ENCODE data around the gene DOCK10.

DOCK10 gene

GRCh38 chr2:225011585-225011984, 30.7 kb downstream of the DOCK10 start:
- no peak for DNase-seq (ENCODE audit: low read depth)

DNA sequence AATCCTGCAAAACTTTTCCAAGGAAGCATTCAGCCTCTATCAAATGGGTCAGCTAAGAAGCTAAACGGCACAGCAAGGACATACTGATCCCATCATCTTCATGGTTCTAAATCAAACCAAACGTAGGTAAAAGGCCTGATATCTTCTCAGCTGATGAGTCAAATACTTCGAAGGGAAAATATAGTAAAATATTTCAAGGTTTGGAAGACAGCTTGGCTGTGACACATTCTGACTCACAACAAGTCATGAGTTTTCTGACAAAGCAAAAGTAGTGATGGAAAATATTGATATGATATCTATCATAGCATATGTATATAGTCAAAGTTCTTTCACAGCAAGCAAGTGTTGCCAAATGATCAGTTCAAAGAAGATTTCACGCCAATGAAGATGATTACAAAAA, 31.5 kb downstream of the DOCK10 start:
- no peak for DNase-seq (ENCODE audit: low read depth)

GRCh38 chr2:225009768-225010167, 32.5 kb downstream of the DOCK10 start:
- no peak for DNase-seq (ENCODE audit: low read depth)

- DNase-seq (ENCODE audit: low read depth): no peak
These were observed 33.3 kb downstream of the DOCK10 start for GRCh38 chr2:225008935-225009334.

- no peak for DNase-seq (ENCODE audit: low read depth)
These were observed 34.0 kb downstream of the DOCK10 start for GRCh38 chr2:225008179-225008856.

GRCh38 chr2:225006730-225007129, 35.5 kb downstream of the DOCK10 start:
- no peak for DNase-seq (ENCODE audit: low read depth)

- no peak for DNase-seq (ENCODE audit: low read depth)
These were observed 37.7 kb downstream of the DOCK10 start for GRCh38 chr2:225004597-225004996.

DNA sequence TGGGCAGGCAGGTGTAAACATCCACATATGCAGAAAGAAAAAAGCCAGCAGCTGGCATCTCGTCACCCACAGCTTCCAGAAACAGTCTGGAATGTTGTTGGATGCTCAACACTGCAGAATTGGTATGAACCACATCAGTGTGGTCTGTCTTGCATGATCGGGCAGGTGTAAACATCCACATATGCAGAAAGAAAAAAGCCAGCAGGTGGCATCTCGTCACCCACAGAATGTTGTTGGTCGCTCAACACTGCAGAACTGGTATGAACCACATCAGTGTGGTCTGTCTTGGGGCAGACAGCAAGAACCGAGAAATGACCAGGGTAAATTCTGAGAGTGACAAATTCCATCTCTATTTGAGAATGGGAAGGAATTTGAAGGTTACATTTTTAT, 39.6 kb downstream of the DOCK10 start:
- no peak for DNase-seq (ENCODE audit: low read depth)

DNA sequence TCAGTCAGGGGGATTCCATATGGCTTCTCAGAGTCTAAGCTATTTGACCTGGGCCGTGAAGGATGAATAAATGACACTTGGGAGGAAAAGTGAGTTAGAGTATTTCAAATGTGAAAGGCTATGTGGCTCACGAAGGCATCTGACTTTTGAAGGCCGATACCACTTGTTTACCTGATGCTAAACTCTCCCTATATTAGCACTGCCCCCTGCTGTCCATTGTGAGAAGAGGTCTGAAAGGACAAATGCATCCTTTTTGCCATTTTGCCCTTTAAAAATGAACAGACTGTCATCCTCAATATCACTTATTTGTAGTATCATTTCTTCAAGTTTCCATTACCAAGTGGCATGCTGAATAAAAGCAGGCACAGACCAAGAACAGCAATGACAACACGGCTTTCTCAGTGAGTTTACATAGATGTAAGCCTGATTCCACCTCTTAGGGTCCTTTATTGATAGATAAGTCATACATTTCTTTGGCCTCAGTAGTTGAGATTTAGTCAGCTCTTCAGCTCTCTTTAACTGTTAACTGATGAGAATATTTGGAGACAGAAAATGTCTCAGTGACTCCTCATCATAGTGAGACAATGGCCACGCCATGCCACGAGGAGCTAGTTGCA, 40.1 kb downstream of the DOCK10 start:
- DNase-seq (ENCODE audit: low read depth): peak; percentile 23

- DNase-seq (ENCODE audit: low read depth): no peak
These were observed 42.5 kb downstream of the DOCK10 start for GRCh38 chr2:224999754-225000153.

DNA sequence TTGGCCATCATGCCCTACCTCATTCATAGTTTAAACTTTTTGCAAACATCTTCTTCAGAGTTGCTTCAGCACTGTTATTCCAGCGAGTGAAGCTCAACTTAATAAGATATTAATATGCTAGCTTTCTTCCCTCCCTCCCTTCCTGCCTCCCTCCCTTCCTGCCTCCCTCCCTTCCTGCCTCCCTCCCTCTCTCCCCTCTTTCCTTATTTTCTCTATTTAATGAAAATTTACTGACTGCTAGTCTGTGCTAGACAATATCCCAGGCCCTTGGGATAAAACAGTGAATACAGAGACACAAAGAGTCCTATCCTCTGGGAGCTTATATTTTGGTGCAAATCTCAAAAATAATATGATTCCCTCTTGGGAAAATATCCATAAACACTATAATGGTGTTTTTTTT, 42.9 kb downstream of the DOCK10 start:
- no peak for DNase-seq (ENCODE audit: low read depth)

DNA sequence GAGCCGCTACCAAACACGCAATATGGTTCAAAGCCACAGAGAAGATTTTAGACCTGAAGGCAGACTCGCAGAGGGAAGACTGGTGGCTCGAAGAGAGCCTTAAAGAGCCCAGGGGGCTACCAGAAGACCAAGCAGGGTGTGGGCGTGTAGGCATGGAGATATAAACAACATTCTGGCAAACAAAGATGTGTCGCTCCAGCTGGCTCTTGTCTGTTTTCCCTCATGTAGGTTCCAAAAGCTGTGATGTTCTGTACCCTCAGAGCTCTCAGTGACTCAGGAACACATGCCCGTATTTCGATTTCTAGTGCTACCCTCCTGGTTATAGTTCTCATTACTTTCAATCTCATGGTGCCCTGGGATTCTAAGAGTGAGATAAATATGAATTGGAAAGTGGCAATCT, 44.5 kb downstream of the DOCK10 start:
- DNase-seq (ENCODE audit: low read depth): no peak

- no peak for DNase-seq (ENCODE audit: low read depth)
These were observed 46.8 kb downstream of the DOCK10 start for GRCh38 chr2:224995419-224995818.

DNA sequence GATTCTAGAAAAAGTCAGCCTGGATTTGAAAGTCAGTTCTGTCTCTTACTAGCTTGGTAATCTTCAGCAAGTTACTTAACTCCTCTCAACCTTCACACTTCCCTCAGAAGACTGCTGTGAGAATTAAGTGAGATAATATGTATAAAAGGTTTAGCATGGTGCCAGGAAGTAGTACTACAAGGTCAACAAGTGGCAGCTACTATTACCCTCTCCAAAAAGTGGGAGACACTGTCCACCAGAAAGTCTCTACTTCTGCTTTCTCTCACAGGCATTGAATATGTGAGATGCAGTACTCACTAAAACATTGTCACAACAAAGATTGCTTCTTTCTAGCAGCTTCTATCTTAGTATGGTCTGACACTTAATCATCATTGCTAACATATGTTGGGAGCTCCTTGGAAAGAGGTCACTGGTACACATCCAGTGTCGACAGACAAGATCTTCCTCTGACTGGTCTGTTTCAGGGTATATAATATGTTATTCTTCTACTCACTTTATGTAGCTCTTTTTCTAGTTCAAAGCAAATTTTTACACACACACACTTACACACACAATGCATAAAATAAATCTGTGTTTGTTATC, 47.9 kb downstream of the DOCK10 start:
- no peak for DNase-seq (ENCODE audit: low read depth)

DNA sequence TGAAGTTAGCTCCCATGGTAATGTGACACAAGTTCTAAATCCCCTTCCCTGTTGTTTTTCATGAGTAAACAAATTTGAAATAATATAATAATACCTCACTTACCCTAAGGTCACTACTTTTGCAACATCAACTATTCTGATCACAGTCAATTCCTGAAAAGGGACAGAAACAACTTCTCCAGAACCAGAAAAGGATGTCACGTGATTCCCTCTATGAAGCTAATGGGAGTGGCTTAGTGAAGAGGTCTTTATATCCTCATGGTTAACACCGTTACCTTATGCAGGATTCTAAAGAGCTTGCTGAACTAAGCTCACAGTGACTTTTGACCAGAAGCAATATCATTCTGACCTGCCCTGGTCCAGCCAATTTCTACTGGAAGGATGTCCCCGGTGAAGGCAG, 51.6 kb downstream of the DOCK10 start:
- no peak for DNase-seq (ENCODE audit: low read depth)

GRCh38 chr2:224987733-224988132, 54.5 kb downstream of the DOCK10 start:
- no peak for DNase-seq (ENCODE audit: low read depth)

DNA sequence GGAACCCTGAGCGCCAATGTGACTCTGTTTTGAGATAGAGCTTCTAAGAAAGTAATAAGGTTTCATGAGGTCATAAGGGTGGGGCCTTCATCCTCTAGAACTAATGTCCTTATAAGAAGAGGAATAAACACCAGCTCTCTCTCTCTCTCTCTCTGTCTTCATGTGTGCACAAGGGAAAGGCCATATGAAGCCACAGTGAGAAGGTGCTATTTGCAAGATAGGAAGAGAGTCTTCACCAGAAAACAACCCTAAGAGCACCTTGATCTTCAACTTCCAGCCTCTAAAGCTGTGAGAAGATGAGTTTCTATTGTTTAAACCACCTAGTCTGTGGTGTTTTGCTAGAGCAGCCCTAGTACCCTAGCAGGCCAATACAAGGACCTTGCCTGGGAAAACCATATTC, 55.8 kb downstream of the DOCK10 start:
- DNase-seq (ENCODE audit: low read depth): no peak

DNA sequence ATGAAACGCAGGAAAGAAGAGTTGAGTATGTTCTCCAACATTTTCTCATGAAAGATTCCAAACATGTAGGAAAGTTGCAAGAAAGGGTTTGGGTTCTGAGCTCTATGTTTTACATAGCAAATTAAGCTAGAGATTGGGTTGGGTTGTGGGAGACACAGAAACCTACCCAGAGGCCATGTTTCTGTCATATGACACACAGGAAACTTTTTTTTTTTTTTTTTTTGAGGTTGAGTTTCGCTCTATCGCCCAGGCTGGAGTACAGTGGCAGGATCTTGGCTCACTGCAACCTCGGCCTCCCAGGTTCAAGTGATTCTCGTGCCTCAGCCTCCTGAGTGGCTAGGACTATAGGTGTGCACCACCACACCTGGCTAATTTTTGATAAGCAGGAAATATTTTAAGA, 57.6 kb downstream of the DOCK10 start:
- no peak for DNase-seq (ENCODE audit: low read depth)

GRCh38 chr2:224983712-224984554, 58.3 kb downstream of the DOCK10 start:
- DNase-seq (ENCODE audit: low read depth): no peak

GRCh38 chr2:224982910-224983711, 59.2 kb downstream of the DOCK10 start:
- DNase-seq (ENCODE audit: low read depth): peak; percentile 24

DNA sequence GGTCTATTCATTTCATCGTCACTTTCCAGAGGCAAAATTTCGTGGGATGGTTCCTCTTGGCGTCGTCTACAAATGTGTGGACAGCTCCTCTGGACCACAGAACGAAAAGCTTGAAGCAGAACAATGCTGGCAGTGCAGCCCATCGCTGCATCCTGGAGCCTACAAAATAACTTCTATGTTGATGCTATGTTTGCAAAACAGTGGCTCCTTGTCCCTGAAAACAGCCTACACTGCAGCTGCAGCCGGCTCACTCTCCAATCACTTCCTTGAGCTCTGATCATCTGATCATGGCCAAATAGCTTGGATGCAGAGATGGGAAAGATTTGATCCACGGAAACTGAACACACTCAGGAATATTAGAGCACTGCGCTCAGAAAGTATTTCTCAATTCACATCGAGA, 60.0 kb downstream of the DOCK10 start:
- no peak for DNase-seq (ENCODE audit: low read depth)
